ENCODE measurements around the gene JMY. TPM values are rescaled to one million over a fixed set of nuclear protein-coding genes. Genes with fewer than 3 reads are reported as not detected.

The JMY gene
- total RNA-seq, 1 experiment from 2014 or later: 11.7 TPM

- DNase-seq: no peak
- no peaks in the 10 kb centered on the region for H3K79me2 ChIP-seq (ENCODE audit: low read depth)
- no TSS peak for BruUV-seq (replicated peaks)
- no peaks in the 10 kb centered on the region for H3K27me3 ChIP-seq (ENCODE audit: insufficient read depth, low read depth)
- H3K4me3 ChIP-seq: no peak overlapping the region
- H3F3A ChIP-seq (ENCODE audit: insufficient read depth, low read depth): no peaks in the 10 kb centered on the region
- H2AFZ ChIP-seq: no peak overlapping the region
- no peaks in the 10 kb centered on the region for H3K9me2 ChIP-seq (ENCODE audit: insufficient read depth)
- H3K4me2 ChIP-seq: no peak overlapping the region
- no peak for TF ChIP-seq EZH2 (IDR thresholded peaks at IDR 0.05; ENCODE audit: low read depth)
- TF ChIP-seq CTCF (conservative IDR thresholded peaks at IDR 0.05): no peak
- peaks cover 3% of the 10 kb centered on the region; the same call in 1 of the 2 replicates for H3K36me3 ChIP-seq (ENCODE audit: low read depth)
- H4K20me1 ChIP-seq (ENCODE audit: insufficient read depth): no peaks in the 10 kb centered on the region
- no peaks in the 10 kb centered on the region for H3K4me1 ChIP-seq (replicated peaks; ENCODE audit: insufficient read depth)
- POLR2A ChIA-PET (ENCODE audit: unreplicated experiment): no interaction called here
- no peaks in the 10 kb centered on the region for H3K9me3 ChIP-seq (ENCODE audit: insufficient read depth, low read depth)
- intact Hi-C loops (cut with micrococcal nuclease; ENCODE audit: unreplicated experiment): no loop called here
- CTCF ChIA-PET: no interaction called here
- no peak overlapping the region for H3K27ac ChIP-seq
Measured at GRCh38 chr5:79227484-79228025, 8.4 kb upstream of the JMY start.

GRCh38 chr5:79229357-79230174 is 6.4 kb upstream of the JMY start:
- intact Hi-C loops (cut with micrococcal nuclease; ENCODE audit: unreplicated experiment): no loop called here
- POLR2A ChIA-PET (ENCODE audit: unreplicated experiment): no interaction called here
- 0 out of 2 replicates have a peak, but pooled peaks cover 14% of the 10 kb centered on the region for H3K79me2 ChIP-seq (ENCODE audit: low read depth)
- no TSS peak for BruUV-seq (replicated peaks)
- H3F3A ChIP-seq (ENCODE audit: insufficient read depth, low read depth): no peaks in the 10 kb centered on the region
- no peaks in the 10 kb centered on the region for H3K27me3 ChIP-seq (ENCODE audit: insufficient read depth, low read depth)
- no peaks in the 10 kb centered on the region for H3K9me3 ChIP-seq (ENCODE audit: insufficient read depth, low read depth)
- H2AFZ ChIP-seq: no peak overlapping the region
- H4K20me1 ChIP-seq (ENCODE audit: insufficient read depth): no peaks in the 10 kb centered on the region
- no peak overlapping the region for H3K27ac ChIP-seq
- peaks cover 7% of the 10 kb centered on the region for H3K4me1 ChIP-seq (replicated peaks; ENCODE audit: insufficient read depth)
- no peaks in the 10 kb centered on the region for H3K36me3 ChIP-seq (ENCODE audit: low read depth)
- H3K4me2 ChIP-seq: no peak overlapping the region
- no peaks in the 10 kb centered on the region for H3K9me2 ChIP-seq (ENCODE audit: insufficient read depth)
- DNase-seq: peak in 1 of 2 experiments; percentile 40
- no peak overlapping the region for H3K4me3 ChIP-seq
- CTCF ChIA-PET: no interaction called here
- TF ChIP-seq EZH2 (IDR thresholded peaks at IDR 0.05; ENCODE audit: low read depth) (no peak), CTCF (conservative IDR thresholded peaks at IDR 0.05) (no peak)

- Histone ChIP-seq H3K79me2 (ENCODE audit: low read depth) (peaks cover 54% of the 10 kb centered on the region), H2AFZ (peak overlapping the region; percentile 77; the same call in 1 of the 2 replicates), H3K9me3 (ENCODE audit: insufficient read depth, low read depth) (no peaks in the 10 kb centered on the region), H3K27ac (peak overlapping the region; percentile 92), H3K4me1 (replicated peaks; ENCODE audit: insufficient read depth) (peaks cover 12% of the 10 kb centered on the region), H3K4me3 (peak overlapping the region; percentile 72), H3K4me2 (peak overlapping the region; percentile 89), H3F3A (ENCODE audit: insufficient read depth, low read depth) (no peaks in the 10 kb centered on the region; the same call in 1 of the 2 replicates), H3K27me3 (ENCODE audit: insufficient read depth, low read depth) (no peaks in the 10 kb centered on the region), H4K20me1 (ENCODE audit: insufficient read depth) (peaks cover 20% of the 10 kb centered on the region), H3K9me2 (ENCODE audit: insufficient read depth) (no peaks in the 10 kb centered on the region), H3K36me3 (ENCODE audit: low read depth) (no peaks in the 10 kb centered on the region)
- intact Hi-C loops (cut with micrococcal nuclease; ENCODE audit: unreplicated experiment): loop anchor here (5.0 kb wide), 1 partner anchor 53 kb away; no protein-coding TSS in a partner anchor
- TF ChIP-seq CTCF (conservative IDR thresholded peaks at IDR 0.05) (no peak), EZH2 (IDR thresholded peaks at IDR 0.05; ENCODE audit: low read depth) (no peak)
- BruUV-seq (replicated peaks): no TSS peak
- ChIA-PET POLR2A (ENCODE audit: unreplicated experiment) (no interaction called here), CTCF (interaction anchor here (0.9 kb wide), 1 partner anchor 103 kb away, joined by 4 read pairs; no protein-coding TSS in a partner anchor)
- peak in 1 of 2 experiments; percentile 68 for DNase-seq
Measured at GRCh38 chr5:79235261-79235633, 684 bp upstream of the JMY start.

All from PC-9 (cell line).